Bronchial epithelial cell (primary cell): ENCODE results near the gene MAF. TPM values are rescaled to one million over a fixed set of nuclear protein-coding genes. Genes with fewer than 3 reads are reported as not detected.

ENCODE experiments used
- DNase-seq: peaks from one replicate; pipeline ENCODE4 v3.0.0-alpha.2; 2010; ENCODE audit warnings: low read depth
- FAIRE-seq: peaks from 2 replicates; lab custom pipeline; 2011; peaks lifted over from hg19 to GRCh38; lab: Jason Lieb, UNC
- H3K27me3 ChIP-seq: 2 replicates; pipeline ENCODE4 v1.5.1; 2011; ENCODE audit warnings: low read length; ENCODE audit not compliant: control insufficient read depth, insufficient read depth
- H3K36me3 ChIP-seq: 2 replicates; pipeline ENCODE4 v1.5.1; 2011; ENCODE audit warnings: low read length; ENCODE audit not compliant: control insufficient read depth, insufficient read depth
- H3K4me3 ChIP-seq: 2 replicates; pipeline ENCODE4 v1.5.1; 2011; ENCODE audit warnings: mild to moderate bottlenecking, low read depth, low read length, control low read depth
- total RNA-seq: library from RNA; depleted of rRNA; stranded (reverse); fragments of >200 nt; gene quantifications from 2 replicates; pipeline ENCODE4 v1.2.1, GENCODE V29; 2014
- TF ChIP-seq, protein P1 (sequence below): IDR thresholded peaks from 2 replicates; pipeline ENCODE4 v1.5.1; 2011; ENCODE audit warnings: mild to moderate bottlenecking, moderate library complexity, low read length, control low read depth, inconsistent platforms; ENCODE audit not compliant: insufficient read depth, severe bottlenecking

MAF gene
- total RNA-seq, 1 donor from 2014 or later, result 6.3 TPM

DNA sequence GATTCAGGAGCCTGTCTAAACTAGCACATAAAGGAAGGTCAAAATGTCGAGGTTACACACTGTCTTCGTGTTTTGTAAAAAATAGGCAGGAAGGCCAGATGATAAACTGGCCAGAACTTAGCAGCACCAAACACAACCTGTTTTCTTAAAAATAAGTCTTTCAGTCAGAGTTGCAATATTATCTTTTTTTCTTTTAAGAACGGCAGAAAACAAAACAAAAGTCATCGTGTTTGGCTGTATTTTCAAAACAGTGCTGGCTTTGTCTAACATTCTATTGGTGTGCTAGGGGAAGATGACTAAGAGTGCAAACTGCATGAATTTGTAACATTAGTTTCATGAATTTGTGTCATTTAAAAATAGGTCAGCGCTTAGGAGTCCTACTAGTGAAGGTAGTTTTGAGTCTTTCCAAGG is 5.3 kb downstream of the MAF start:
- Histone ChIP-seq H3K36me3 (no peaks in the 10 kb centered on the region), H3K27me3 (peaks cover 2% of the 10 kb centered on the region), H3K4me3 (no peak overlapping the region)
- FAIRE-seq (no peak), DNase-seq (no peak)
- TF ChIP-seq, protein P1, sequence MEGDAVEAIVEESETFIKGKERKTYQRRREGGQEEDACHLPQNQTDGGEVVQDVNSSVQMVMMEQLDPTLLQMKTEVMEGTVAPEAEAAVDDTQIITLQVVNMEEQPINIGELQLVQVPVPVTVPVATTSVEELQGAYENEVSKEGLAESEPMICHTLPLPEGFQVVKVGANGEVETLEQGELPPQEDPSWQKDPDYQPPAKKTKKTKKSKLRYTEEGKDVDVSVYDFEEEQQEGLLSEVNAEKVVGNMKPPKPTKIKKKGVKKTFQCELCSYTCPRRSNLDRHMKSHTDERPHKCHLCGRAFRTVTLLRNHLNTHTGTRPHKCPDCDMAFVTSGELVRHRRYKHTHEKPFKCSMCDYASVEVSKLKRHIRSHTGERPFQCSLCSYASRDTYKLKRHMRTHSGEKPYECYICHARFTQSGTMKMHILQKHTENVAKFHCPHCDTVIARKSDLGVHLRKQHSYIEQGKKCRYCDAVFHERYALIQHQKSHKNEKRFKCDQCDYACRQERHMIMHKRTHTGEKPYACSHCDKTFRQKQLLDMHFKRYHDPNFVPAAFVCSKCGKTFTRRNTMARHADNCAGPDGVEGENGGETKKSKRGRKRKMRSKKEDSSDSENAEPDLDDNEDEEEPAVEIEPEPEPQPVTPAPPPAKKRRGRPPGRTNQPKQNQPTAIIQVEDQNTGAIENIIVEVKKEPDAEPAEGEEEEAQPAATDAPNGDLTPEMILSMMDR, result no peak

DNA sequence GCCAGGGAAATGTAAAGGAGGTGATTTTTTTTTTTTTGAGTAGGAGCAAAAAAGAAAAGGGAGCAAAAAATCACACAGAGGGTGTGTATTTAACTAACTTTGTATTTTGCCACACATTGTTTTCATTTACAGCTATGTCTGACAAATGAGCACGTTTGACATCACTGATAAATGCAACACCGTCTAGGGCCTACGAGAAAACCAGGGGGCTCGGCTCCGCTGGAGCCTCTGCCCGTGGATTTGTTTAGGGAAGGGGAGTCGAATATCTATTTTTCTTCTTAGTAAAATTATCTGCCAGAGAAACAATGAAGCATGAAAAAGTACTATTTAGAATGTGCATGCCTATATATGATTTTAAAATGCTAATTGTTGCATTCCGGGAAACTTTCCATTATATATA is 6.8 kb downstream of the MAF start:
- FAIRE-seq (no peak), DNase-seq (no peak)
- Histone ChIP-seq H3K4me3 (no peak overlapping the region), H3K36me3 (no peaks in the 10 kb centered on the region), H3K27me3 (peaks cover 5% of the 10 kb centered on the region)
- TF ChIP-seq, protein P1, result no peak

DNA sequence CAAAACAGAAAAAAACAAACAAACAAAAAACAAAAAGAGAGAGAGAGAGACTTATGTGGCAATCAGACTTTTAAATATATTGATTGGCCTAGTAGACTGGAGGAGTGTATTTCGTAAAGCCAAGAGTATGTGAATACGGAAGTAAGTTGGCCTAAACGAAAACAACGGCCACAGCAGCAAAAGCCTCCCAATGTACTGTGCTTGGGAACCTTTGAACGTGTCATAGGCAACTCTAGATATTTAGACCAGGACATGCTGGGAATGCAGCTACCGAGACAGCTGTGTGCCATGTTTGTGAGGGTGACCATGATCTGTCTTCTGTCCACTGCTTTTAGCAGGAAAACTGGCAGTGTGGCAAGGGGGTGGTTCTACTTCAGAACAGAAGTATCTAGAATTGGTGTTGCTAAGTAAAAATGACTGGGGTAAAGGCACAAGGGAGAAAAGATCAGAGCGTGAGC is 7.4 kb downstream of the MAF start:
- no peaks in the 10 kb centered on the region for H3K36me3 ChIP-seq
- H3K4me3 ChIP-seq, result no peak overlapping the region
- no peak for FAIRE-seq
- H3K27me3 ChIP-seq, result peaks cover 5% of the 10 kb centered on the region
- DNase-seq, result no peak
- TF ChIP-seq, protein P1, result no peak

DNA sequence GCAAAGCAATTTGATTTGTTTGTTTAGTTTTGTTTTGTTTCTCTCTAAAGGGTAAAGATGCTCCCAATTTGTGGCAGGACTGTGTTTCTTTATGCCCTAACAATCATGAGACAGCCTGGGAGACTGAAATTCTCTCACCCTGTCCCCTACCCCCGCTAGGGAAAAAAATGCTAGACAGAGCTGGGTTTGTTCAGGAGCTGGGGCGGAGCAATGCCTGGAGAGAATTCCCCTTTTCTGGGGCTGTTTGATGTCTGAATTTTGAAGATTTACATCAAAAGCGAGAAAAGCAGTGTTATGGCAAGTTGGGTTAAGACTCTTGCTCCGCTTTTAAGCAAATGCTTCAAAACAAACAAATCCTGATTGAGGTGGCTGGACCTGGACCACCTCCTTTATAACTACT is 8.4 kb downstream of the MAF start:
- TF ChIP-seq, protein P1, result no peak
- FAIRE-seq (no peak), DNase-seq (no peak)
- Histone ChIP-seq H3K27me3 (peaks cover 5% of the 10 kb centered on the region), H3K4me3 (no peak overlapping the region), H3K36me3 (no peaks in the 10 kb centered on the region)

DNA sequence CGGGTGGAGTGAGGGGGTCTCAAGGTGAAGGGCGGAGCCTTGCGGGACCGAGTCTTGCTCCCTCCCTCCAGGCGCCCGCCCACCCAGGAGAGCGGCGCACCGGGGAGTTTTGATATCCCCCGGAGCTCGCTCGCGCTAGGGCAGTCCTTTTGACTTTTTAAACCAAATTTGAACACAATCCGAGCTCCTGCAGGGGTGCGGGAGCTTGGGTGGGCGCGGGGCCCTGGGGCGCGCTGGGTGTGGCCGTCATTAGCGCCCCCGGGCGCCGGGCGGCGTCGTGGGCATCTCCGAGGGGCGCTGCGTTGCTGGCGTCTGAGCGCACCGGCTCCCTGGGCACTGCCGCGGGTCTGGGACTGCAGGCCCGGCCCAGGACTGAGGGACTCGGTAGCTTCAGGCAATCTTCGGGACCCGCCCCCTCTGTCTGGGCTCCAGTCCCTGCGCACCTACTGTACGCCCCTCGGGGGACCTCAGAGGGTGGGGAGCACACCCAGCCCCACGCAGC is 10.9 kb downstream of the MAF start:
- FAIRE-seq (no peak), DNase-seq (no peak)
- TF ChIP-seq, protein P1, result no peak
- no peak overlapping the region for H3K4me3 ChIP-seq
- no peaks in the 10 kb centered on the region for H3K36me3 ChIP-seq
- H3K27me3 ChIP-seq, result peaks cover 5% of the 10 kb centered on the region

DNA sequence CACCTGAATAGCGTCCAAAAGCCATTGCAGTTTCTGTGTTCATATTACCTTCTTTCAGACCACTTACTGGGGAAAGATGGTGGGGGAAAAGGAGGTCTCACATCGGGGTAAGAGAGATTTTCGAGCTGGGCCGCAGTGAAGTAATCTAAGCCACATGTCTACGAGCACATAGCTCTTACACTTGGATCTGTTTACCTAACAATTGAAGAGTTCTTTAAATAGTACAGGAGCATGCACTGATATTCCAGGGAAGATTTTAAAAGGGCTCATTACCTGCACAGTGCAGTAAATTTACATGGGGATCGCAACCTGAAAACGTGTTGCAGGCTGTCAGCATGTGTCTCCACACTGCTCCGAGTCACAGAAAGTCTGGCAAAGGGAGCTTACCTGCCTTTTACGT is 12.6 kb downstream of the MAF start:
- no peaks in the 10 kb centered on the region for H3K36me3 ChIP-seq
- FAIRE-seq, result no peak
- no peak overlapping the region for H3K4me3 ChIP-seq
- no peak for DNase-seq
- H3K27me3 ChIP-seq, result peaks cover 5% of the 10 kb centered on the region
- TF ChIP-seq, protein P1, result no peak
